ENCODE results near the gene NCAPD3.

Gene NCAPD3

DNA sequence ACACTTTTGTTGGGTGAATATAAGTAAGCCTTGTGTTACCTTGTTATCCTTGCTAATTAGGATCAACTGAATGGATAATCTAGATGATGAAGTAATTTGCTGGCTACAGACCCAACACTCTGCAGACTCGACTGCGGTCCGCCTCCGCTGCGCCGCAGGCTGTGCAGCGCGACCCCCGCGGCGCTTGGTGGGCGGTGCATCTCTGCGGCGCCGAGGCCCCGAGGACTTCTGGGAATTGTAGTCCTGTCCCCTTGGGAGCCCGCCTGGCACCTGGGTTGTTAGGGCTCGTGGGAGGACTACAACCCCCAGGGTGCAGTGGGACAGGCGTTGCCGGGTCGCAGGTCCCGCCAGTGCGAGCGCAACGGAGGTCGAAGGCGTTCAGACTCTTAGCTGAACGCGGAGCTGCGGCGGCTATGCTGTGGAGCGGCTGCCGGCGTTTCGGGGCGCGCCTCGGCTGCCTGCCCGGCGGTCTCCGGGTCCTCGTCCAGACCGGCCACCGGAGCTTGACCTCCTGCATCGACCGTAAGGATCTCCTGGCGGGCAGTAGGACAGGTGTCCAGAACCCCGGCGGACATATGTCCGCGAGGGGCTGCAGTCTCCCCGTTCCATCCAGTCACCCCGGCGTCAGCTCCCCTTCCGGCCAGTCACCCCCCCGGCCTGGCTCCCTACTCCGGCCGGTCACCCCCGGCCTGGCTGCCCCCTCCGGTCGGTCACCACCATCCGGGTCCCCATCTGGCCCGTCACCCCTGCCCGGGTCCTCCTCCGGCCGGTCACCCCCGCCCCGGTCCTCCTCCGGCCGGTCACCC lies 29.6 kb upstream of the NCAPD3 start, which contains the start of the genes ACAD8 and THYN1:
ACAD8 (plus strand) TSS at position 381 of the 806 bp plus-strand sequence; CDS start at position 414, 33 bp downstream.
THYN1 (minus strand) TSS at position 165 of the 806 bp plus-strand sequence. CDS start 470 bp downstream, outside the sequence.
- peak; percentile 98 for DNase-seq (ENCODE audit: low spot score)

DNA sequence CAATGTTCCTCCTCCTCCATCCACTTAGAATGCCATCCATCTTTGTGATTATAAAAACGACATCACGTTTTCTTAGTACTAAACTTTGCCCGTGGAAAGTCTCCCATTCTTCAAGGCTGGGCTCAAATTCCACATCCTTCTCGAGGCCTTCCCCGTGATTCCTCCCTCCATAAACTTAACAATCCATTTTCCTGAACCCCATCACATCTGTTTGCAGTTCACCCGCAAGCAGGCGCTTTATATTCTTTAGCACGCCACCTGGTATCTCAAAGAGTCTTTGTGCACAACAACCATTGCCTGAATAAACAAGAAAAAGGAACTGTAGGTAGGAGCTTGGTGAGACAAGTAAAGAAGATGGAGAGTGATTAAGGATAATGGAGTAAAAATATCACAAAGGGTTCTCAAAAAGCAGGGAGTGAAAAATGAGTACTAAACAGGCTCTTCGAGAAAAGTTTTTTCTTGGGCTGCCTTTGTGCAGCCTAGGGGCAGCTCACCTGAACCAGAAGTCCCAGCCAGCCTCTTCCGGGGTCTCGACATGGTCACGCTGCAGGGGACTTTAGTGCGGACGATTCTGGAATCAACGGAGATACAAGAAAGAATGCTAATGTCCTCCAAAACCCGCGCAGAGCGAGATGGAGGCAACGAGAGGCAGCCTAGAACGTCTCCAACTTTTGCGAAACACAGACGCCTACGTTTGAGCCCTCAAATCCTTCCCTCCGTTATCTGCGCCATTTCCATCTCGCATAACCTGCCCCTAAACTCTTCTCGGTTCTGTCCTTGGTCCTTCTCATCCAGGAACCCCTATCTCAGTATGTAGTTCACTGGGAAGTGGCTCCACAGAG lies 28.8 kb upstream of the NCAPD3 start:
- DNase-seq (ENCODE audit: low spot score): peak; percentile 10

DNA sequence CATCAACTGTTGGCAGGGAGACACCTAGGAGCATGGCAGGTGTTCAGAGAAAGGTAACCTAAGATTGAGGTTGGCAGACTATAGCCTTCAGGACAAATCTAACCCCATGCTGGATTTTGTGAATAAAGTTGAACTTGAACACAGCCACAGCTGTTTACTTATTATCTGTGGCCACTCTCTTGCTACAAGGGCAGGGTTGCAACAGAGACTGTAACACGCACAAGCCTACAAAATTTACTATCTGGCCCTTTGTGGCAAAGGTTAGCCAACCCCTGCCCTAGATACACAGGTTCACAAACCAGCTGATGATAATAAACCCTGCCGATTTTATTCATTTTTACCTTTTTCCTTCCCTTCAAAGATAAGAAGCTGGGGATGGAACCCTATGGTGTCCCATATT lies 26.9 kb upstream of the NCAPD3 start:
- DNase-seq (ENCODE audit: low spot score): no peak

DNA sequence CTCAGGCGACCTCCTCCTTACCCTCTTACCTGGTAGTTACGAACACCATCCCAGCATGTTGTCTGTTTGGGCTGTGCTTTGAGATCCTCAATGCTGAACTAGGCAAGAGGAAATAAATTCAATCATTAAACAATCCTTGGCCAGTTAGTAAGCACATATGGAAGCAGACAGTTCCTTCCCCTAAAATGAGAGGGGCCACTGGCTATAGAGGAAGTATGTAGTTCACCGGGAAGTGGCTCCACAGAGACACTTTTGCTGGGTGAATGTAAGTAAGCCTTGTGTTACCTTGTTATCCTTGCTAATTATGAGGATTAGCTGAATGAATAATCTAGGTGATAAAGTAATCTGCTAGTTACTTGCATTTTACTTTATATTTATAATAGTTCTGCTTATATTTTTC lies 26.5 kb upstream of the NCAPD3 start:
- no peak for DNase-seq (ENCODE audit: low spot score)

DNA sequence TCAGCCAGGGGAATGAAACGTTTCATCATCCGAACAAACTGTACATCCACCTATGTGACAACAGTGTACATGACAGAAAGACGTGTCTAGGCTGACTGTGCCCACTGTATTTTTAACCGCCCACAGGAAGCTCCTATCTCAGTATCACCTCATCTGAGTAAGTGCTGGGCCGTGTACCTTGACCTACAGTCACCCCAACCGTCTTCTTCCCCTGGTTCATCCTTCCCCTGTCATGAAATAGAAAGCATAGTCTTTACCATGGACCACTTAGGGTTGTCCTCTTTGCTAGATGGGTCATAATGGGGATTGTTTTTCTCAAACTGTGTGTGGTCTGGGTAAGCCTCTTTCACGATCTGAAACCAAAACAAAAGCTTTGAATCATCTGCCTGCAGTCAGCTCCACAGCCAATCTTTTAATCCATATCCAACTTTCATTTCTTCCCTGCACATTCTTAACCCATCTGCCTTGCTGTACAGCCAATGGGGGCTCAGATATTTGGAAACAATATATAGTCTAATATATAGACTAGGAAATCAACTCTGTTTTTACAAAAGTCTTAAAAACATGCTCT lies 25.2 kb upstream of the NCAPD3 start:
- no peak for DNase-seq (ENCODE audit: low spot score)

DNA sequence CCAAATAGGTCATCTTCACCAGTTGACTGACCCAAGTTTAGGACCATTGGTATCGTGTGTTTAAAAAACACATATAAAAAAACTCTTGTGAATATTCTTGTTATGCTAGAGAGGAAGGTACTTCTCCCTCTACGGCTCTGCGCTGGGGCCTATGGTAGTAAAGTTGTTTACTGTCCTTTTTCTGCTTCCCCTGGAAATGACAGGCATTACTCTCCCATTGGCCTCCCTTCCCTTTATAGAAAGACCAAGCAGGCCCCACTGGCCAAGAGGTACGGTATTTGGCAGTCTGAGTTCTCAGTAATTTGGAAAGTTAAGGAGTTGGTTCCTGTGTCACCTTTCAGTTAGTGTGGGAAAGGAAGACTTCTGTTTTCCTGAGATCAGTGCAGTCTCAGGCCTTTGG lies 22.9 kb upstream of the NCAPD3 start:
- DNase-seq (ENCODE audit: low spot score): no peak

DNA sequence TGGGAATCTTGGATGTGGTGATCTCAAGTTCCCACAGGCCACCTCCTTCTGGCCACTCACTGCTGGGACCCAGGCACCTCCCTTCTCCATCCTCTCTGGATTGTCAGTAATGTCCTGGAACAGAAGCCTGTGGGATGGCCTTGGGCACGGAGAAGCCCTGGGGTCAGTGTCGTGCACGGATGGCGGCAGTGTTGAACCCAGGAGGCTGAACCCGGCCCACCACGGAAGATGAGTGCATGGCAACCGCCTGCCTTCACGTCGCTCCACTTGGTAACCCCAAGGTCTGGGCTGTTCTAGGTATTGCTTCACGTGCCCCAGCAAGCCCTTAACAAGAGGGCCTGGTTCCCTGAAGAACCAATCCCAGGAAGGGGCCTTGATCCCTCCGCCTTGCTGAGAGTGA lies 22.3 kb upstream of the NCAPD3 start:
- DNase-seq (ENCODE audit: low spot score): no peak

DNA sequence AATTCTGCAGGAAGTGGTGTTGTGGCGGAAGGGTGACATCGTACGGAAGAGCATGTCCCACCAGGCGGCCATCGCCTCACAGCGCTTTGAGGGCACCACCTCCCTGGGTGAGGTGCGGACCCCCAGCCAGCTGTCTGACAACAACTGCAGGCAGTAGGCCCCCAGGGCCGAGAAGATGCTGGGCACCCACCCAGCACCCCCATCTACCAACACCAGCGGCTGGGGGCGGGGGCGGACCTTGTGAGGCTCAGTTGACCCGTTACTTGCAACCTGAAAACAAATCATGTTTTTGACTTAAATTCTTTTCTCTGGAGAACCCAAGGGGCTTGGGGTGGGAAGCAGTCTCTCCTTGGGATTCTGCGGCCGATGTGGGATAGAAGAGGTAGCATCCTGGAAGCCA lies 21.7 kb upstream of the NCAPD3 start:
- no peak for DNase-seq (ENCODE audit: low spot score)

DNA sequence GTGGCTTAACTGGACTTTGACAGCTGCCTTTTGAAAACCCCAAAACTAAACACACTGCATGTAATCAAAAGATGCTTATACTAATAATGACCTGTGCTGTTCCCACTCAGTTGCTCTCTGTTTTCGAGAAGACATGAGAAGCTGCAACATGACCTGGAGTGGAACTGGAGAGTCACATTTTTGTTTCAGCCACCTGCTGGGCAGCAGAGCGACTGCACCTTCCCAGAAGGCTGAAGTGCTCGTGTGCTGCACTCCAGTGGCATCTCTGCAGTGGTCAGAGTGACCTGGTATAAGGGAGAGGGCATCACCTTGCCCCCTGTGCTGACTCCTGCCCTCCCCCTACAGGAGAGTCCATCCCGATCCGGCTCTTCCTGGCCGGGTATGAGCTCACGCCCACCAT lies 20.8 kb upstream of the NCAPD3 start:
- DNase-seq (ENCODE audit: low spot score): peak; percentile 62

DNA sequence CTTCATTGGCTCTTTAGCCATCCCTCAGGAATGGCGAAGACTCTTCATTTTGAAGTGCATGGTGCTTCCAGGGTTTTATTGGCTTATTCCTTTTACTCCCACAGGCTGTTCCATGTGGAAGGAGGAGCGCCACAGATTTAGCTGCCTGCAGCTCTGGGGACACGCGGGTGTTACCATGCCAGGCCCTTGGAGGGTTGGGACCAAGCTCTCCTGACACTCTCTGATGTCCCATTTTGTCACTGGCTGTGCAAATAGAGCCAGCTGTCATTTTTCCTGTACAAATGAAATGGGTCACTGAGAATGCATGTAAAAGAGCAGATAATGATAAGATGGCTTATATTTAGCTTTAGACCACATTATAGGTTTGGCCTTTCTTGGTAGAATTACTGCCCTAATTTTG lies 20.1 kb upstream of the NCAPD3 start:
- DNase-seq (ENCODE audit: low spot score): no peak

DNA sequence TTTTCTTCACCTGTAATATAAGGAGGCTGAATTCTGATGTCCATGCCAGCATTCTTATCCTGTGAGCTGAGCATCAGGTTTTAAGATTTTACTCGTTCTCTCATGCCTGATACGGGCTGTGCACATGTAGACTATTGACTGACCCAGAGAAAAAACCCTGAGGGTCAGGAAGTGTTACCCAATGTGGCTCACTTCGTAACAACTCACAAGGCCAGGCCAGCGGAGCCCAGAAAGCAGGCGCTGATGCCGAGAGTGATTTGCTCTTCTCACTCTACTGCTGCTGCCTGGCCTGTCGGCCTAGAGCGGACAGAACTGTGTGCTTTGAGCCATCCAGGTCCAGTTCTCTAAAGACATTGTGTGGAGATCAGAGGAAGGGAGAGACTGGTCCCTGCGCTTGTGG lies 18.6 kb upstream of the NCAPD3 start:
- no peak for DNase-seq (ENCODE audit: low spot score)

DNA sequence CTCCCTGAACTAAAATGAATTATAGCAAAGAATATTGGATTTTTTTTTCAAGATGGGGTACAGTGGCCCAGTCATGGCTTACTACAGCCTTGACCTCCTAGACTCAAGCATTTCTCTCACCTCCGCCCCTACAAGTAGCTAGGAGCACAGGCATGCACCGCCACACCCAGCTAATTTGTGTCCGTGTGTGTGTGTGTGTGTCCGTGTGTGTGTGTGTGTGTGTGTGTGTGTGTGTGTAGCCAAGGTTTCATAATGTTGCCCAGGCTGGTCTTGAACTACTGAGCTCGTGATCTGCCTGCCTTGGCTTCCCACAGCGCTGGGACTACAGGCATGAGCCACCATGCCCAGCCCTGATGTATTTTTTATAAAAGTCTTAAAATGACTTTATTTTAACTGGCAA lies 16.8 kb upstream of the NCAPD3 start:
- DNase-seq (ENCODE audit: low spot score): no peak

DNA sequence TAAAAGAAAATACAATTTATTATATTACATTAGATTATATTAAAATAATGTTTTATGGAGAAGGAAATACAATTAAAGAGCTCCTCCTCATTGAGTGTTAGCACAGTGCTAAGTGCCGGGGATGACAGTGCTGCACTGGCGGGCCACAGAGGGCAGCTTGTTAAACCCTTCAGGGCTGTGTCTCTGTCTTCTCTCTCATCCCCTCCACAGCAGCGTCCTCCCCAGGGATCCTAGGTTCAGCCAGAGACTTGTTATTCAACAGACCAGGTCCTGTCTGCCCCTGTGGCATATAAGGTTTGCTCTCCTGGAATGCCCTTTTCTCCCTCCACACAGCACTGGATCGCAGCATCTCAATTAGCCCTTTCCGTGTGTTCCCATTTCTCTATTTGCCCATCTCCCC lies 15.2 kb upstream of the NCAPD3 start:
- DNase-seq (ENCODE audit: low spot score): no peak

DNA sequence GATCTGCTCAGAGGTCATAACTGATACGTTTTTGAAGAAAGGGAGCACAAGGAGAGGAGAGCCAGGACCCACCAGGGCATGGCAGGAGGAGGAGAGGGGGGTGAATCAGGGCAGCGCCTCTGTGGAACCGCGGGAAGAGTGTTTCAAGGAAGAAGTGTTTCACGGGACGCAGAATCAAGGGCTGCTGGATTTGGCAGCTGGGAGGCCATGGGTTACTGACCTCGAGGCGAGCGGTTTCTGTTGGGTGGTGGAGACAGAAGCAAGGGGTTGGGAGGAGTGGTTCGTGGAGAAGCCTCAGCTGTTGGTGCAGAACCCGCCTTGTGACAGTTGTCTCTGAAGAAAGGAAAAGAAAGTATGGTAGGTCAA lies 13.8 kb upstream of the NCAPD3 start:
- DNase-seq (ENCODE audit: low spot score): no peak

DNA sequence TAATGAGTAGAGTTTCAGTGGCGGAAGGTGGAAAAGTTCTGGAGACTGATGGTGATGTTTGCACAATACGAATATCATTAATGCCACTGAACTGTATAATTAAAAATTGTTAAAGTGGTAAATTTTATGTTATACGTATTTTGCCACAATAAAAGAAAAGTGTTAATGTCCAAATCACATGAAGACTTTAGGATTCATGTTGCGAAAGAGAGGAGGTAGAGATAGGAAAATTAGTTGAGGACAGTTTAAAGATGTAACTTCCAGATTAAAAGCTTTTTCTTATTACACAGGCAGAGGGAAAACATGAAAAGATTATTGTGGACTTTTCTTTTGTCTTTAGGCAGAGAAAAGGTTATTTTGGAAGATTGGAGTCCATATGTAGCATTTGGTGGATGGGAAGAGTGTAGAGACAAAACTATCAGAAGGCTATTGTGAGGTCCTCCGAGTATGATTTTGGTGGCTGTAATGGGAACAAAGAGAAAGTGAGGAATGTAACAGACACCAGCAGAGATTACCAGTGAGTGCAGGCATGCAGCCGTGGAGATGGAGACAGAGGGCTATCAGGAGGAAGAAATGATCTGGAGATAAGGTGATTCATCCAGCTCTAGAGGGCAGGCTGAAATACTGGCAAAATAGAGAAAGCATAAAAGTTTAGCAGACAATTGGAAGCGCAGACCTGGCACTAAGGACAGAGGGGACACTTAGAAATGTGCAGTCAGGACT lies 13.2 kb upstream of the NCAPD3 start:
- no peak for DNase-seq (ENCODE audit: low spot score)

DNA sequence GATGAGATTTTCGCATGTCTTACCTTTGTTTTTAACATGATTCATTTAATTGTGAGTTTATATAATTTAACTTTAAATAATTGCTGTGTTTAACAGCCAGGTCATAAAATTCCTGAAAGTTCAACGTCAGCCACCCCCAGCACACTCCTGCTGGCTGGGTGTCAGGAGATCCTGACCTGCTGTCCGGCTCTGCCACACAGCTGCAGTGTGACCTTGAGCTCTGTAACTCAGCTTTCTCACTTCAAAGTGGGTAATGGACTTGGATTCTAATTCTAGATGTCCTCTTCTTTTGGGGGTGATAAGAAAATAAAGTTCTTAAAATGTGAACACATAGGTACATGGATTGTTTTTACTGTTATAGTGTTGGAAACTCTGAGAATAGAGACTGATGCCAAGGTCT lies 11.6 kb upstream of the NCAPD3 start:
- DNase-seq (ENCODE audit: low spot score): no peak

DNA sequence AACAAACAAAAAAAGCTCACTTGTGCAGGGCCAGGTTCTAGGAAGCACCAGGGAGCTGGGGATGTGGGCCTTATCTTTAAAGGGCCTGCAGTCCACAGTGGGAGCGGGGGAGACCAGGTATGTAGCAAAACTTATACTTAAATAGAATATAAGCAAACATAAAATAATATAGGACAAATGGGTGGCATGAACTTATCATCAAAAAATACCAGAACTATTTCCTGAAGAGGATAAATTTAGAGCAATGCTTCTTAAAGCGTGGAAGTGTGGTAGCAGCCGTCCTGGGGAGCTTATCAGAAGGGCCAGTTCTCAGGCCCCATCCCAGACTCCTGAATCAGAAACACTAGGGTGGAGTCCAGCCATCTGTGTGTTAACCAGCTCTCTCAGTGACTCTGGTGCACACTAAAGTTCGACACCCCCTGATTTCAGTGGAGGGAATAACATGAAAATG lies 10.0 kb upstream of the NCAPD3 start:
- no peak for DNase-seq (ENCODE audit: low spot score)

DNA sequence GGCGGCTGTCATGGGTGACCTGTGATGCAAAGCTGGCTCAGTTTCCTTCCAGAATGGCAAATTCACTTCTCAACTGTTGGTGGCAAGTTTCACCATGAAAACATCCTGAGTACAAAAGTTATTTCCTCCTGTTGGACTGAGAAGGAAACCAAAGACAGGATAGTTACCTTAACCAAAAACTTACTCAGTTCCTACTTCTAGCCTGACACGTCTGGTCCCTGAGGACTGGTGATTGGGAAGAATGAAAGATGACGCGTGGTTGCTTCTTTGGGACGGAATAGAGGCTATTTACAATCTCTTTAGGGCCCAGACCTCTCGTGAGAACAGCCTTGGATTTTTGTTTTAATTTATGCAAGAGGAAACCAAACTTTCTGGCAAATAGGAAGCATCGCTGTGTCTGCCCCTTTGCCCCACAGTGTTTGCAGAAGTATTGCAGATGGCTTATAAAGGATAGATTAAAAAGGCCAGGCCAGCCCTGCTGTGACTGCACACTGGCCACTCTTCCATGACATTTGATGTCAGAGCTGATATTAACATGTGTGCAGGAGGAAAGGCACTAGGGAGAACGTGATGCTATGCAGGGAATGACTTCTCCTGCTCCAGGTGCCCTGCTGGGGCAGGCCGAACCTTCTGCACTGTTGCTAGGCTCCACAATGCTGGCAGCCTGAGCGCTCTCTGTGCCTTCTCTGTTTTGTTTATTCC lies 8.3 kb upstream of the NCAPD3 start:
- no peak for DNase-seq (ENCODE audit: low spot score)

DNA sequence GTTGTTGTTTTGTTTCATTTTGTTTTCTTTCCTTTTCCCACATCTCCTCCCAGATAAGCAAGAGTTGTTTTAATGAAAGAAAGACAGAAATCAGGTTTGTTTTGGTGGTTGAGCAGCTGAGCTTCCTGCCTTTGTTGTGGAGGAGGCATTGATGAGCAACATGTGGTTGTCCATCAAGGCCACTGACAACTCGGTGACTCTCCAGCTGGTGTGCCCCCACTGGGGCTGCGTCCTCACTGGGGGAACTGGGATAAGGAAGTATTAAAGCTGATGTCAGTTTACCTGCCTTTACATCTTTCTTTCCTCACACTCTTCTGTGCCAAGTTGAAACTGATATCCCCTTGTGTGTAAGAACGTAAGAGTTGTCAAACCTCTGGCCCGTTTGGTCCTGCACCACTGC lies 6.6 kb upstream of the NCAPD3 start:
- DNase-seq (ENCODE audit: low spot score): no peak

DNA sequence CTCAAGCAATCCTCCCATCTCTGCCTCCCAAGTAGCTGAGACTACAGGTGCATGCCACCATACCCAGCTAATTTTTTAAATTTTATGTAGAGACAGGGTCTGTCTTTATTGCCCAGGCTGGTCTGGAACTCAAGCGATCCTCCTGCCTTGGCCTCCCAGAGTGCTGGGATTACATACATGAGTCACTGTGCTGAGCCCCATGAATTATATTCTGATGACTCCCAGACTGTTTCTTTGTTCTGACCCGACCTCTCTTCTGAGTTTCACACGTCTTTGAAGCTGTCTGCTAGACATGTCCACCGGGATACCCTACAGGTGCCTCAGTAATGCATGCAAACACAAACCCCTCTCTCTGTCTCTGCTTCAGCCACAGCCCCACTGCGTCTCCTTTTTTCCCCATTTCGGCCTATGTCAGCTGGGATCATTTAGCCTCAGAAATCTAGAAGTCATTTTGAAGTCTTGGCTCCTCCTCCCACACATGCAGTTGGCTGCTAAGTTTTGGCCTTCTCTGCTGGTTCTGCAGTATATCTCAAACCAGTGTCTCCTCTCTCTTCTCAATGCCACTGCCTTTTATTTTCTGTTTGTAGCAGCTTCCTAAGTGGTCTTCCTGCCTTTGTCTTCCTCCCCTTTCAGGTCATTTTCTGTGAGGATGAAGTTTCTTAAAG lies 5.5 kb upstream of the NCAPD3 start:
- no peak for DNase-seq (ENCODE audit: low spot score)

DNA sequence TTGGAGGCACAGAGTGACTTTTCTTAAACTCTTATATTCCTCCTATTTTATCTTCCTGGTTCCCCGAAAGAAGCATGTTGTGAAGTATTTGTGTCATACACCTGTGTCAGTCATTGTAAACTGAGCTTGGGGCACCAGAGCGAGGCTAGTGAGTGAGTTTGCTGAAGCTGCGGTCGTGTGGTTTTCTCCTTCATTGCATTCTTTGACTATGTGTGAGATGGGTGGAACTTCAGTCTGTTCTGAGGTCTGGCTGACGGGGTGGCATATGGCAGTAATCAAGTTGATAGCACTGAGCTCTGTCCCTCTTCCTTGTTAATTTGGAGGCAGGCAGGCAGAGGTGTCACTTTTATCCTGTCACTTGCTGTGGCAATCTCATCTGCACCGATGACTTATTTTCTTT lies 4.9 kb upstream of the NCAPD3 start:
- peak; percentile 87 for DNase-seq (ENCODE audit: low spot score)

Measured in NAMALWA (cell line).